ENCODE results near the gene SYT17.

SYT17 gene

GRCh38 chr16:19295393-19295792, 127.4 kb downstream of the SYT17 start:
- DNase-seq (ENCODE audit: low spot score), result no peak
- no peak for FAIRE-seq

- DNase-seq (ENCODE audit: low spot score) (no peak), FAIRE-seq (no peak)
Measured at GRCh38 chr16:19297454-19297853, 129.4 kb downstream of the SYT17 start.

DNA sequence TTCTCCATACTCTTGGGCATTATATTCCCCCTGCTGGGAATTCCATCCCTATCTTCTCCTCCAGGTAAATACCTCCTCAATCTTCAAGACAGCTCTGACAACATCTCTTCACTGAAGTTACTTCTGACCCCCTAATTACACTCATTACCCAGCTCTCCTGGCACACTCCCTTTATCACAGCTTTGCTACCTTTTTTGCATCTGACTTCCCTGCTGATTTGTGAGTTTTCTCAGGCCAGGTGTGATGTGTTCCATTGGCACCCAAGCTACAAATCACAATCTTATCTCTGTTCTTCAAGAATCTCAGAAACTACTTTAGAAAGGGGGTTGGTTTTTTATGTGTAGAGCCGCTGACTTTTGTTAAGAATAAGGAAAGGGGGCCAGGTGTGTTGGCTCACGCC, 131.5 kb downstream of the SYT17 start:
- DNase-seq (ENCODE audit: low spot score) (no peak), FAIRE-seq (no peak)

GRCh38 chr16:19301931-19302330, 133.9 kb downstream of the SYT17 start:
- FAIRE-seq, result no peak
- no peak for DNase-seq (ENCODE audit: low spot score)

- no peak for DNase-seq (ENCODE audit: low spot score)
- no peak for FAIRE-seq
Measured at GRCh38 chr16:19304750-19305149, 136.7 kb downstream of the SYT17 start.

- no peak for FAIRE-seq
Measured at GRCh38 chr16:19305443-19305842, 137.4 kb downstream of the SYT17 start.

GRCh38 chr16:19307587-19308241, 139.7 kb downstream of the SYT17 start:
- no peak for FAIRE-seq

More at GRCh38 chr16:19305443-19305842, 137.4 kb downstream of the SYT17 start:
- DNase-seq (ENCODE audit: low spot score), result no peak

GRCh38 chr16:19308392-19308791, 140.4 kb downstream of the SYT17 start:
- no peak for FAIRE-seq
- no peak for DNase-seq (ENCODE audit: low spot score)

More at GRCh38 chr16:19307587-19308241, 139.7 kb downstream of the SYT17 start:
- no peak for DNase-seq (ENCODE audit: low spot score)

DNA sequence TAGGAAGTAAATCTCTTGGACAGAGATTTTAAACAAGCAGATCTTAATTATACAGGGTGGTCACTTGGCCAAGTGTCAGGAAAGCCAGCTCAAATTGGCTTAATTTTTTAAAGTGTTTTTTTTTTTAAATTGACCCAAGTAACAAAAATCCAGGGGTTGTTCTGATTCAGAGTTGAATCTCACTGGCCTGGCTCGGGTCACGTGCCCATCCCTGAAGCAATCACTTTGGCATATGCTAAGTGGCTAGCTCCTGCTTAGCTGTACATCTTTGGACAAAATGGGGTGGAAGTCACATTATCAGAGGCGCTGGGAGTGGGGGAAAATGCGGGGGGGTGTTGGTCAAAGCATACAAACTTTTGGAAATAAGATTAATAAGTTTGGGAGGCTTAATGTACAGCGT, 141.1 kb downstream of the SYT17 start:
- FAIRE-seq, result no peak
- DNase-seq (ENCODE audit: low spot score), result no peak

DNA sequence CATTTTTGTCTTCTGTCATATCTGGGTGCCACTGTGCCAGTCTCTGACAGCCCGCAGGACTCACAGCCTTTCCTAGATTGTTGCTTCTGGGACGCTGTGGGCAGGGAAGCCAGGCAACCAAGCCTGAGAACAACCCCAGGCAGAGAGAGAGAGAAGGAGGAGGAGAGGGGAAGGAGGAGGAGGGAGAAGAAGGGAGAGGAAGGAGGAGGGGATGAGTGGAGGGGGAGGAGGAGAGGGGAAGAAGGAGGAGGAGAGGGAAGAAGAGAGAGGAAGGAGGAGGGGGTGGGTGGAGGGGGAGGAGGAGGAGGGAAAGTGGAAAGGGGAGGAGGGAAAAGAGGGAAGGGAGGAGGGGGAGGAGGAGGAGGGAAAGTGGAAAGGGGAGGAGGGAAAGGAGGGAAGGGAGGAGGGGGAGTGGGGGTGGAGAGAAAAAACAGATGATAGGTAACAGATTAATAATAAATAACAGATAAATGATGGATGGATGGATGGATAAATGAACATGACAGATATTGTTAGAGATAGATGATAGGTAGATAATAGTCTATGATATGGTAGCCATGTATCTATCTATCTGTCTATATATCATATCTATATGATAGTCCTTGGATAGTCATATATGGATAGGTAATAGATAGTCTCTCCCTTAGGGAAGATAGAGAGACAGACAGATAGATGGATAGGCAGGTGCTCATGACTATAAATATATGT, 146.8 kb downstream of the SYT17 start:
- no peak for DNase-seq (ENCODE audit: low spot score)
- FAIRE-seq, result no peak

DNA sequence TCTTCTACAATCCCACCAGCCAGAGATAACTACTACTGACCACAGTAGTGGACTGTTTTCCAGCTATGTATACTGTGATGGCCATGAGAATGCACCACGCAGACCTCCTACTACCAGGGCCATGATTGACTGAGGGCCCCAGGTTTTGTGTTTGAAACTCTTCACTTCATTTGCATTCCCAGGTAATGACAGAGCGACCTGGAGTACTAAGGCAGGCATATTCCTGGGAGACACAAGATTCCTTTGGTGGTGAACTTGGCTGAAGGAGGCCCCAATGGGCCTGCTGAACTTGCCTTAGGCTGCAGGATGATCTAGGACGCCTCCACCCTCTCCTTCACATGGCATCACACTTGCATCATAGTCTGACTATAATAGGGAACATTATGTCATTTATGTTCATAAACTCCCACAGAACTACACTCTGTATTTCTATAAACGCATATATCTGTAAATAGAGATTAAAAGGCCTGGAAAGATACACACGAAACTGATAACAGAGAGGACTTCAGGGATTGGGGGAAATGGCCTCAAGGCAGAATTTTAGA, 147.9 kb downstream of the SYT17 start:
- no peak for FAIRE-seq
- DNase-seq (ENCODE audit: low spot score), result no peak

DNA sequence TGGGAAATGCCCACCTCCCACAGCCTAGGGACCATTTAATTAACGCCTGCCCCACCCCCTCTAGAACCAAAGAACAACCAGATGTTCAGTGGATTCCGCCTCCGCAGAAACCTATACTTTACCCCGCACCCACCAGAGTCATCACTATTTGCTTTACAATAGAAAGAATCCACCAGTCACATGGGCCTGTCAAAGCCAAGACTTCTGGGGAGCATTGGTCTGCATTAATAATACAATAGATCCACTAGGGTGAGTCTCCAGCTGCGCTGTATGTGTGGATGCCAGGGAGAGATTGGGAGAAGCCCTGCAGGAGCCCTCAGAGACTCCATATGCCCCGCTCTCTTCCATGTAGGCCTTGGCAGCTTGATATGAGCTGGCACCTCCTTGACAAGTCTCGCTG, 148.8 kb downstream of the SYT17 start:
- DNase-seq (ENCODE audit: low spot score) (no peak), FAIRE-seq (no peak)

Measured in RCC 7860 (cell line).